OCI-LY7 (cell line): ENCODE results near the gene C1orf146. TPM values are rescaled to one million over a fixed set of nuclear protein-coding genes. Genes with fewer than 3 reads are reported as not detected.

Experiments
- BruUV-seq: library from RNA; stranded (reverse); fragments of 400-500 nt; replicated peaks from 2 replicates; lab custom pipeline; 2021; lab: Mats Ljungman, UMichigan
- CTCF ChIA-PET: fragments of 300-600 bp; sonication (Branson Sonifier 250); formaldehyde crosslinking; loops from one replicate; lab custom pipeline; 2022; ENCODE audit warnings: antibody characterized with exemption; ENCODE audit not compliant: unreplicated experiment; lab: Charles Lee
- POLR2A ChIA-PET: fragments of 300-600 bp; sonication (Branson Sonifier 250); formaldehyde crosslinking; loops from one replicate; lab custom pipeline; 2022; ENCODE audit warnings: antibody characterized with exemption; lab: Charles Lee
- DNase-seq: peaks from one replicate; pipeline ENCODE4 v3.0.0-alpha.2; 2015; ENCODE audit warnings: low spot score
- H2AFZ ChIP-seq: fragments of 200-600 bp; sonication (generic), shearing (Covaris generic); 2 replicates; pipeline ENCODE4 v1.6.1; 2014; ENCODE audit warnings: mild to moderate bottlenecking, antibody characterized with exemption, low read length, moderate library complexity
- H3K27ac ChIP-seq: fragments of 200-600 bp; sonication (generic); 2 replicates; pipeline ENCODE4 v1.5.1; 2014; ENCODE audit warnings: mixed run types, low read depth, mild to moderate bottlenecking, moderate library complexity, low read length, inconsistent platforms; ENCODE audit not compliant: poor library complexity, severe bottlenecking
- H3K36me3 ChIP-seq: fragments of 200-600 bp; sonication (generic); 2 replicates; pipeline ENCODE4 v1.6.1; 2014; ENCODE audit warnings: mild to moderate bottlenecking, antibody characterized with exemption, low read length, moderate library complexity, mixed read lengths; ENCODE audit not compliant: insufficient read depth
- H3K4me1 ChIP-seq: fragments of 200-600 bp; sonication (generic); 2 replicates; pipeline ENCODE4 v1.5.1; 2014; ENCODE audit warnings: mild to moderate bottlenecking, low read length; ENCODE audit not compliant: insufficient read depth, poor library complexity, severe bottlenecking
- H3K4me2 ChIP-seq: fragments of 200-600 bp; sonication (generic); 2 replicates; pipeline ENCODE4 v1.6.1; 2014; ENCODE audit warnings: mild to moderate bottlenecking, low read length
- H3K4me3 ChIP-seq: fragments of 200-600 bp; sonication (generic); 2 replicates; pipeline ENCODE4 v1.5.1; 2014; ENCODE audit warnings: mild to moderate bottlenecking, low read depth, low read length; ENCODE audit not compliant: poor library complexity, severe bottlenecking
- H3K79me2 ChIP-seq: fragments of 200-600 bp; sonication (generic); 2 replicates; pipeline ENCODE4 v1.6.1; 2016; ENCODE audit warnings: low read depth, mild to moderate bottlenecking, low read length, moderate library complexity, mixed read lengths; ENCODE audit not compliant: insufficient read depth
- H3K9me2 ChIP-seq: fragments of 200-600 bp; sonication (generic); 2 replicates; pipeline ENCODE4 v1.6.1; 2016; ENCODE audit warnings: mild to moderate bottlenecking, low read length, mixed read lengths; ENCODE audit not compliant: insufficient read depth
- H3K9me3 ChIP-seq: fragments of 200-600 bp; sonication (generic); 2 replicates; pipeline ENCODE4 v1.6.1; 2014; ENCODE audit warnings: mild to moderate bottlenecking, mixed run types, low read length, mixed read lengths
- H4K20me1 ChIP-seq: fragments of 200-600 bp; sonication (generic); 2 replicates; pipeline ENCODE4 v1.6.1; 2014; ENCODE audit warnings: mild to moderate bottlenecking, antibody characterized with exemption, low read length, moderate library complexity, mixed read lengths; ENCODE audit not compliant: insufficient read depth
- CTCF ChIP-seq: fragments of 200-600 bp; sonication (generic); conservative IDR thresholded peaks from 2 replicates; pipeline ENCODE4 v1.5.1; 2014; ENCODE audit warnings: mild to moderate bottlenecking, antibody characterized with exemption, low read length, moderate library complexity, mixed read lengths
- EZH2phosphoT487 ChIP-seq: fragments of 200-600 bp; sonication (generic); IDR thresholded peaks from 2 replicates; pipeline ENCODE4 v1.6.1; 2018; ENCODE audit warnings: low read depth, borderline replicate concordance, mild to moderate bottlenecking, mixed run types, antibody characterized with exemption, low read length, moderate library complexity, mixed read lengths
- intact Hi-C: fragments of 100-400 bp; cut with micrococcal nuclease; formaldehyde crosslinking; loops from one replicate; pipeline ENCODE4 v1.10.0; 2022; ENCODE audit not compliant: unreplicated experiment
- total RNA-seq, 2 experiments: library from RNA; depleted of rRNA in 1 of 2; stranded (reverse); fragments of >200 nt in 1 of 2; shearing (Covaris generic) in 1 of 2; gene quantifications; 2 replicates each; pipeline ENCODE4 v1.2.3, GENCODE V29; 2014 to 2022

The C1orf146 gene
- total RNA-seq, 2 experiments from 2014 or later = not detected

- intact Hi-C loops = no loop called here
- no peak overlapping the region for H3K4me3 ChIP-seq
These were observed 29.1 kb upstream of the C1orf146 start for GRCh38 chr1:92188436-92189255.

GRCh38 chr1:92191726-92192125, 26.0 kb upstream of the C1orf146 start:
- Histone ChIP-seq H3K4me2 (no peak overlapping the region), H3K36me3 (no peaks in the 10 kb centered on the region), H3K9me3 (no peaks in the 10 kb centered on the region), H3K4me1 (no peaks in the 10 kb centered on the region), H2AFZ (no peak overlapping the region), H3K9me2 (no peaks in the 10 kb centered on the region), H3K79me2 (no peaks in the 10 kb centered on the region), H3K4me3 (no peak overlapping the region), H3K27ac (no peak overlapping the region), H4K20me1 (no peaks in the 10 kb centered on the region)
- TF ChIP-seq EZH2phosphoT487 = no peak
- TF ChIP-seq CTCF = no peak
- ChIA-PET POLR2A (no interaction called here), CTCF (no interaction called here)
- intact Hi-C loops = no loop called here
- DNase-seq = no peak
- BruUV-seq = no TSS peak

More at GRCh38 chr1:92188436-92189255, 29.1 kb upstream of the C1orf146 start:
- Histone ChIP-seq H3K9me2 (no peaks in the 10 kb centered on the region), H4K20me1 (no peaks in the 10 kb centered on the region), H3K27ac (no peak overlapping the region), H3K4me1 (no peaks in the 10 kb centered on the region), H2AFZ (no peak overlapping the region), H3K9me3 (no peaks in the 10 kb centered on the region), H3K79me2 (no peaks in the 10 kb centered on the region), H3K4me2 (no peak overlapping the region), H3K36me3 (no peaks in the 10 kb centered on the region)
- POLR2A ChIA-PET = interaction anchor here (0.9 kb wide), 2 partner anchors 14 to 17 kb away, joined by 4 read pairs; no protein-coding TSS in a partner anchor
- TF ChIP-seq CTCF = no peak
- TF ChIP-seq EZH2phosphoT487 = no peak
- BruUV-seq = no TSS peak
- no peak for DNase-seq
- CTCF ChIA-PET = no interaction called here

GRCh38 chr1:92192246-92192645, 25.5 kb upstream of the C1orf146 start:
- H4K20me1 ChIP-seq = no peaks in the 10 kb centered on the region
- TF ChIP-seq CTCF = no peak
- TF ChIP-seq EZH2phosphoT487 = no peak
- H3K4me3 ChIP-seq = no peak overlapping the region
- H3K27ac ChIP-seq = no peak overlapping the region
- no TSS peak for BruUV-seq
- H3K9me3 ChIP-seq = no peaks in the 10 kb centered on the region
- H3K9me2 ChIP-seq = no peaks in the 10 kb centered on the region
- intact Hi-C loops = no loop called here
- DNase-seq = no peak
- no peaks in the 10 kb centered on the region for H3K36me3 ChIP-seq
- no peaks in the 10 kb centered on the region for H3K79me2 ChIP-seq
- POLR2A ChIA-PET = no interaction called here
- CTCF ChIA-PET = no interaction called here
- H3K4me1 ChIP-seq = no peaks in the 10 kb centered on the region
- no peak overlapping the region for H2AFZ ChIP-seq
- H3K4me2 ChIP-seq = no peak overlapping the region
